ENCODE data around the gene PGM5. TPM values are rescaled to one million over a fixed set of nuclear protein-coding genes. Genes with fewer than 3 reads are reported as not detected.

PGM5 gene
- total and polyA plus RNA-seq, 2 experiments from 2014 or later = not detected

DNA sequence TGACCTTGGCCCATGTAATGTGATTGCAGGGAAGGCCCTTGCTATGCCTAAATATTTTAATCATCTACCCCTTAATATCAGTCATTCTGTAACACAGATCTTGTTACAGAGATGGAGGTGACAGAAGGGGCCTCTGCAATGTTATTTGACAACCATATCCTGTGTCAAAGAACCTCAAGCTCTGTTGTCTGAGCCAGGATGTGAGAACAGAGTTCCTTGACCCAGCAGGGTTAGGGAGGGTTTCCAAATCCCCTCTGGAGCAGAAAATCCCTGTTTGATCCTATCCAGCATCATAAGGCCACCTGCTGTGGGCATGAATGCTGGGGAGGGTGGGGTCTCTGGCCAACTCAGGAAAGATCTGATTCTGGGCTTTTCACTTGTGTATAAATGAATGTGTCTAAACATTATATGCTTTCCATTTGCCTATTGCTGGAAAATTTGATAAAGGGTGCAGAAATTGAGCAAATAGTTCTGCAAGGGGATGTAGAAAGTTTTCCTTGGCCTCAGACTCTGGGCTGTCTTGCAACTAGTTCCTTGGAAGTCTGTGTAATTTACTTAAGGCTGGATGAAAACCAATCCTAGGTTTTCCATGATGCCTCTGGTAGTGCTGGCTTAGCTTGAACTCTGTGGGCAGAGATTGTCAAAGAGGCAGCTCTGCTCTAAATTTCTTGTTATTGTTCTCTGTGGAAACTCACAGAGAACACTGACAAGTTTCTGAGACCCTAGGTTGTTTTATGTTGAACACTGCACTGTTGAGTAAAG is 71.0 kb downstream of the PGM5 start:
- H3K4me3 Mint-ChIP-seq = no peak overlapping the region
- H3K27me3 Mint-ChIP-seq (ENCODE audit: insufficient read depth, low read depth, poor library complexity) = peaks cover 8% of the 10 kb centered on the region
- TF ChIP-seq JUNB (IDR thresholded peaks at IDR 0.05; ENCODE audit: unreplicated experiment) (no peak), NANOG (IDR thresholded peaks at IDR 0.05; ENCODE audit: borderline replicate concordance) (no peak)
- TF ChIP-seq, protein P1, sequence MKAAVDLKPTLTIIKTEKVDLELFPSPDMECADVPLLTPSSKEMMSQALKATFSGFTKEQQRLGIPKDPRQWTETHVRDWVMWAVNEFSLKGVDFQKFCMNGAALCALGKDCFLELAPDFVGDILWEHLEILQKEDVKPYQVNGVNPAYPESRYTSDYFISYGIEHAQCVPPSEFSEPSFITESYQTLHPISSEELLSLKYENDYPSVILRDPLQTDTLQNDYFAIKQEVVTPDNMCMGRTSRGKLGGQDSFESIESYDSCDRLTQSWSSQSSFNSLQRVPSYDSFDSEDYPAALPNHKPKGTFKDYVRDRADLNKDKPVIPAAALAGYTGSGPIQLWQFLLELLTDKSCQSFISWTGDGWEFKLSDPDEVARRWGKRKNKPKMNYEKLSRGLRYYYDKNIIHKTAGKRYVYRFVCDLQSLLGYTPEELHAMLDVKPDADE (IDR thresholded peaks at IDR 0.05) = no peak
- DNase-seq (ENCODE audit: low spot score) (no peak), ATAC-seq (no peak)
- H3K27ac Mint-ChIP-seq = no peak overlapping the region
- Histone ChIP-seq H3F3A (replicated peaks; ENCODE audit: low read depth) (no peaks in the 10 kb centered on the region), H3K4me1 (ENCODE audit: insufficient read depth) (no peaks in the 10 kb centered on the region), H3K9me2 (ENCODE audit: insufficient read depth) (no peaks in the 10 kb centered on the region), H3K4me3 (no peak overlapping the region), H3K4me2 (no peak overlapping the region), H3K27me3 (ENCODE audit: insufficient read depth) (peaks cover 16% of the 10 kb centered on the region; the same call in 1 of the 2 replicates), H3K27ac (ENCODE audit: low read depth) (no peak overlapping the region), H3K79me2 (replicated peaks; ENCODE audit: insufficient read depth) (no peaks in the 10 kb centered on the region), H2AFZ (no peak overlapping the region), H4K20me1 (replicated peaks; ENCODE audit: insufficient read depth) (no peaks in the 10 kb centered on the region), H3K36me3 (ENCODE audit: insufficient read depth) (no peaks in the 10 kb centered on the region)
- no peaks in the 10 kb centered on the region for H3K4me1 Mint-ChIP-seq
- no peaks in the 10 kb centered on the region; the same call in 2 of the 3 replicates for H3K36me3 Mint-ChIP-seq (ENCODE audit: low read depth)
- H3K9me3 Mint-ChIP-seq = no peaks in the 10 kb centered on the region; the same call in 2 of the 3 replicates

DNA sequence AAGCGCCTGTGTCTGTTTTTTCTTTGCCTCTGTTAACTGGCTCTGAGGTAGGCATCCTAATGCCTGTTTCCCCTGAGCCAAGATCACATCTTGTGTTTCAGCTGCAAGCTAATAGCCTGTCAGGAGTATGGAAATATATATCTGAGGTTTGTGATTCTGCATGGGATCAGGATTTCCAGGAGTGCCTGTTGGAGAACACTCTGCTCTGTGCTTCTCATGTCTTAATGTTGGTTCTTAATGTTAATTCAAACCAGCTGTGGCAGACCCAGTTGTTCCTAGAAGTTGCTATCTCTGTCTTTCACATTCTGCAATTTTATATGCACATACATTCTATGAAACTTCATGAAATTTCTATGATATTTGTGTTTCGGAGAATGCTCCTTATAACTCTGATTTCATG is 72.1 kb downstream of the PGM5 start:
- Mint-ChIP-seq H3K27ac (no peak overlapping the region), H3K4me1 (no peaks in the 10 kb centered on the region), H3K4me3 (no peak overlapping the region), H3K36me3 (ENCODE audit: low read depth) (no peaks in the 10 kb centered on the region; the same call in 2 of the 3 replicates), H3K9me3 (no peaks in the 10 kb centered on the region), H3K27me3 (ENCODE audit: insufficient read depth, low read depth, poor library complexity) (peaks cover 8% of the 10 kb centered on the region)
- TF ChIP-seq, protein P2, sequence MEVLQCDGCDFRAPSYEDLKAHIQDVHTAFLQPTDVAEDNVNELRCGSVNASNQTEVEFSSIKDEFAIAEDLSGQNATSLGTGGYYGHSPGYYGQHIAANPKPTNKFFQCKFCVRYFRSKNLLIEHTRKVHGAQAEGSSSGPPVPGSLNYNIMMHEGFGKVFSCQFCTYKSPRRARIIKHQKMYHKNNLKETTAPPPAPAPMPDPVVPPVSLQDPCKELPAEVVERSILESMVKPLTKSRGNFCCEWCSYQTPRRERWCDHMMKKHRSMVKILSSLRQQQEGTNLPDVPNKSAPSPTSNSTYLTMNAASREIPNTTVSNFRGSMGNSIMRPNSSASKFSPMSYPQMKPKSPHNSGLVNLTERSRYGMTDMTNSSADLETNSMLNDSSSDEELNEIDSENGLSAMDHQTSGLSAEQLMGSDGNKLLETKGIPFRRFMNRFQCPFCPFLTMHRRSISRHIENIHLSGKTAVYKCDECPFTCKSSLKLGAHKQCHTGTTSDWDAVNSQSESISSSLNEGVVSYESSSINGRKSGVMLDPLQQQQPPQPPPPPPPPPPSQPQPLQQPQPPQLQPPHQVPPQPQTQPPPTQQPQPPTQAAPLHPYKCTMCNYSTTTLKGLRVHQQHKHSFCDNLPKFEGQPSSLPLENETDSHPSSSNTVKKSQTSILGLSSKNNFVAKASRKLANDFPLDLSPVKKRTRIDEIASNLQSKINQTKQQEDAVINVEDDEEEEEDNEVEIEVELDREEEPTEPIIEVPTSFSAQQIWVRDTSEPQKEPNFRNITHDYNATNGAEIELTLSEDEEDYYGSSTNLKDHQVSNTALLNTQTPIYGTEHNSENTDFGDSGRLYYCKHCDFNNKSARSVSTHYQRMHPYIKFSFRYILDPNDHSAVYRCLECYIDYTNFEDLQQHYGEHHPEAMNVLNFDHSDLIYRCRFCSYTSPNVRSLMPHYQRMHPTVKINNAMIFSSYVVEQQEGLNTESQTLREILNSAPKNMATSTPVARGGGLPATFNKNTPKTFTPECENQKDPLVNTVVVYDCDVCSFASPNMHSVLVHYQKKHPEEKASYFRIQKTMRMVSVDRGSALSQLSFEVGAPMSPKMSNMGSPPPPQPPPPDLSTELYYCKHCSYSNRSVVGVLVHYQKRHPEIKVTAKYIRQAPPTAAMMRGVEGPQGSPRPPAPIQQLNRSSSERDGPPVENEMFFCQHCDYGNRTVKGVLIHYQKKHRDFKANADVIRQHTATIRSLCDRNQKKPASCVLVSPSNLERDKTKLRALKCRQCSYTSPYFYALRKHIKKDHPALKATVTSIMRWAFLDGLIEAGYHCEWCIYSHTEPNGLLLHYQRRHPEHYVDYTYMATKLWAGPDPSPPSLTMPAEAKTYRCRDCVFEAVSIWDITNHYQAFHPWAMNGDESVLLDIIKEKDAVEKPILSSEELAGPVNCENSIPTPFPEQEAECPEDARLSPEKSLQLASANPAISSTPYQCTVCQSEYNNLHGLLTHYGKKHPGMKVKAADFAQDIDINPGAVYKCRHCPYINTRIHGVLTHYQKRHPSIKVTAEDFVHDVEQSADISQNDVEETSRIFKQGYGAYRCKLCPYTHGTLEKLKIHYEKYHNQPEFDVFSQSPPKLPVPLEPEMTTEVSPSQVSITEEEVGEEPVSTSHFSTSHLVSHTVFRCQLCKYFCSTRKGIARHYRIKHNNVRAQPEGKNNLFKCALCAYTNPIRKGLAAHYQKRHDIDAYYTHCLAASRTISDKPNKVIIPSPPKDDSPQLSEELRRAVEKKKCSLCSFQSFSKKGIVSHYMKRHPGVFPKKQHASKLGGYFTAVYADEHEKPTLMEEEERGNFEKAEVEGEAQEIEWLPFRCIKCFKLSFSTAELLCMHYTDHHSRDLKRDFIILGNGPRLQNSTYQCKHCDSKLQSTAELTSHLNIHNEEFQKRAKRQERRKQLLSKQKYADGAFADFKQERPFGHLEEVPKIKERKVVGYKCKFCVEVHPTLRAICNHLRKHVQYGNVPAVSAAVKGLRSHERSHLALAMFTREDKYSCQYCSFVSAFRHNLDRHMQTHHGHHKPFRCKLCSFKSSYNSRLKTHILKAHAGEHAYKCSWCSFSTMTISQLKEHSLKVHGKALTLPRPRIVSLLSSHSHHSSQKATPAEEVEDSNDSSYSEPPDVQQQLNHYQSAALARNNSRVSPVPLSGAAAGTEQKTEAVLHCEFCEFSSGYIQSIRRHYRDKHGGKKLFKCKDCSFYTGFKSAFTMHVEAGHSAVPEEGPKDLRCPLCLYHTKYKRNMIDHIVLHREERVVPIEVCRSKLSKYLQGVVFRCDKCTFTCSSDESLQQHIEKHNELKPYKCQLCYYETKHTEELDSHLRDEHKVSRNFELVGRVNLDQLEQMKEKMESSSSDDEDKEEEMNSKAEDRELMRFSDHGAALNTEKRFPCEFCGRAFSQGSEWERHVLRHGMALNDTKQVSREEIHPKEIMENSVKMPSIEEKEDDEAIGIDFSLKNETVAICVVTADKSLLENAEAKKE (CRISPR knock-in tag; IDR thresholded peaks at IDR 0.05) = no peak
- TF ChIP-seq NANOG (IDR thresholded peaks at IDR 0.05; ENCODE audit: borderline replicate concordance) = no peak
- Histone ChIP-seq H3K36me3 (ENCODE audit: insufficient read depth) (no peaks in the 10 kb centered on the region), H2AFZ (no peak overlapping the region), H3K9me2 (ENCODE audit: insufficient read depth) (no peaks in the 10 kb centered on the region), H4K20me1 (replicated peaks; ENCODE audit: insufficient read depth) (no peaks in the 10 kb centered on the region), H3K4me3 (no peak overlapping the region), H3K27ac (ENCODE audit: low read depth) (no peak overlapping the region), H3K4me1 (ENCODE audit: insufficient read depth) (no peaks in the 10 kb centered on the region), H3K79me2 (replicated peaks; ENCODE audit: insufficient read depth) (no peaks in the 10 kb centered on the region), H3K4me2 (no peak overlapping the region), H3F3A (replicated peaks; ENCODE audit: low read depth) (no peaks in the 10 kb centered on the region), H3K27me3 (ENCODE audit: insufficient read depth) (peaks cover 16% of the 10 kb centered on the region; the same call in 1 of the 2 replicates)
- no peak for DNase-seq (ENCODE audit: low spot score)
- ATAC-seq = no peak

All from GM23338 (cell line).